ENCODE measurements around the gene ANKRD52.

- TF ChIP-seq CTCF (IDR thresholded peaks at IDR 0.05) (no peak), POLR2A (IDR thresholded peaks at IDR 0.05; ENCODE audit: low read depth) (no peak), POLR2AphosphoS5 (IDR thresholded peaks at IDR 0.05) (no peak), EP300 (IDR thresholded peaks at IDR 0.05) (no peak)
These were observed 5.5 kb downstream of the ANKRD52 start for GRCh38 chr12:56252649-56253048.

Measured in esophagus muscularis mucosa (tissue), 4 donors.